IMR-90 (cell line): ENCODE data around the gene MBTPS1. TPM values are rescaled to one million over a fixed set of nuclear protein-coding genes. Genes with fewer than 3 reads are reported as not detected.

Experiments
- ATAC-seq: fragments of 200-7000 bp; cut with Tn5 transposase; 2 replicates; pipeline ENCODE4 v1.9.1; 2020; ENCODE audit warnings: low read depth, mild to moderate bottlenecking, moderate library complexity
- BruUV-seq: library from RNA; stranded (reverse); fragments of 400-500 nt; replicated peaks from 2 replicates; lab custom pipeline; 2021; lab: Mats Ljungman, UMichigan
- CTCF ChIA-PET: fragments of 300-600 bp; formaldehyde crosslinking; extraction: SDS; loops from one replicate; lab custom pipeline; 2021; ENCODE audit warnings: antibody characterized with exemption; lab: Yijun Ruan, JAX
- POLR2A ChIA-PET: fragments of 300-600 bp; sonication (Branson Sonifier 250); formaldehyde crosslinking; loops from one replicate; lab custom pipeline; 2022; ENCODE audit warnings: antibody characterized with exemption; ENCODE audit not compliant: unreplicated experiment; lab: Charles Lee
- DNase-seq: peaks from one replicate; pipeline ENCODE4 v3.0.0; 2013
- H2AFZ ChIP-seq: replicated peaks from 2 replicates; pipeline ENCODE3; 2013; ENCODE audit warnings: low read length, mild to moderate bottlenecking; ENCODE audit not compliant: poor library complexity
- H2AK5ac ChIP-seq: 2 replicates; pipeline ENCODE4 v1.6.1; 2013; ENCODE audit warnings: low read depth, low read length, inconsistent platforms
- H2AK9ac ChIP-seq: replicated peaks from 2 replicates; pipeline ENCODE3; 2013; ENCODE audit warnings: mild to moderate bottlenecking, low read depth, low read length, moderate library complexity; ENCODE audit not compliant: poor library complexity
- H2BK120ac ChIP-seq: 2 replicates; pipeline ENCODE4 v1.6.1; 2013; ENCODE audit warnings: low read depth, low read length, inconsistent platforms
- H2BK15ac ChIP-seq: 3 replicates; pipeline ENCODE4 v1.6.1; 2013; ENCODE audit warnings: low read depth, low read length, inconsistent platforms
- H2BK20ac ChIP-seq: 2 replicates; pipeline ENCODE4 v1.6.1; 2013; ENCODE audit warnings: low read depth, mild to moderate bottlenecking, inconsistent platforms, low read length, moderate library complexity
- H2BK5ac ChIP-seq: 2 replicates; pipeline ENCODE4 v1.6.1; 2013; ENCODE audit warnings: mild to moderate bottlenecking, low read depth, low read length, inconsistent platforms; ENCODE audit not compliant: poor library complexity, severe bottlenecking
- H3K14ac ChIP-seq: replicated peaks from 2 replicates; pipeline ENCODE4 v1.6.1; 2013; ENCODE audit warnings: low read depth, low read length, inconsistent platforms
- H3K18ac ChIP-seq: 2 replicates; pipeline ENCODE4 v1.6.1; 2013; ENCODE audit warnings: low read depth, low read length, control low read depth
- H3K23ac ChIP-seq: 2 replicates; pipeline ENCODE4 v1.6.1; 2013; ENCODE audit warnings: low read depth, low read length, inconsistent platforms
- H3K27ac ChIP-seq: 2 replicates; pipeline ENCODE4 v1.5.1; 2013; ENCODE audit warnings: mild to moderate bottlenecking, control low read depth, low read length; ENCODE audit not compliant: insufficient read depth
- H3K27me3 ChIP-seq: 2 replicates; pipeline ENCODE4 v1.6.1; 2013; ENCODE audit warnings: low read length; ENCODE audit not compliant: control insufficient read depth, insufficient read depth
- H3K36me3 ChIP-seq: 2 replicates; pipeline ENCODE4 v1.6.1; 2013; ENCODE audit warnings: low read length, mixed read lengths; ENCODE audit not compliant: control insufficient read depth, insufficient read depth
- H3K4ac ChIP-seq: 2 replicates; pipeline ENCODE4 v1.6.1; 2013; ENCODE audit warnings: low read depth, low read length, inconsistent platforms
- H3K4me1 ChIP-seq: 2 replicates; pipeline ENCODE4 v1.6.1; 2013; ENCODE audit warnings: low read length, mixed read lengths; ENCODE audit not compliant: control insufficient read depth, insufficient read depth
- H3K4me2 ChIP-seq: 2 replicates; pipeline ENCODE4 v1.6.1; 2013; ENCODE audit warnings: low read depth, mild to moderate bottlenecking, control low read depth, low read length, moderate library complexity
- H3K4me3 ChIP-seq: 2 replicates; pipeline ENCODE4 v1.5.1; 2013; ENCODE audit warnings: low read depth, mild to moderate bottlenecking, control low read depth, low read length, moderate library complexity; ENCODE audit not compliant: insufficient read depth
- H3K56ac ChIP-seq: 2 replicates; pipeline ENCODE4 v1.6.1; 2013; ENCODE audit warnings: low read length, inconsistent platforms; ENCODE audit not compliant: insufficient read depth; ENCODE audit errors: extremely low read depth
- H3K79me1 ChIP-seq, 2 experiments: 2 replicates each; pipeline ENCODE4 v1.6.1; 2013; ENCODE audit warnings: low read length in 2 of 2, inconsistent platforms in 1 of 2, low read depth in 1 of 2
- H3K9ac ChIP-seq: 2 replicates; pipeline ENCODE4 v1.6.1; 2013; ENCODE audit warnings: low read depth, low read length, control low read depth
- H3K9me1 ChIP-seq: 2 replicates; pipeline ENCODE4 v1.6.1; 2013; ENCODE audit warnings: low read length, inconsistent platforms; ENCODE audit not compliant: insufficient read depth
- H3K9me3 ChIP-seq: 2 replicates; pipeline ENCODE4 v1.6.1; 2013; ENCODE audit warnings: low read length; ENCODE audit not compliant: control insufficient read depth, insufficient read depth
- H4K20me1 ChIP-seq: 2 replicates; pipeline ENCODE4 v1.6.1; 2013; ENCODE audit warnings: low read length, inconsistent platforms; ENCODE audit not compliant: insufficient read depth
- H4K5ac ChIP-seq: 2 replicates; pipeline ENCODE4 v1.6.1; 2013; ENCODE audit warnings: mild to moderate bottlenecking, low read depth, low read length, control low read depth
- H4K8ac ChIP-seq, 2 experiments: 2 replicates each; pipeline ENCODE4 v1.6.1; 2013; ENCODE audit warnings: low read depth in 2 of 2, low read length in 2 of 2, control low read depth in 1 of 2, inconsistent platforms in 1 of 2
- H4K91ac ChIP-seq: 2 replicates; pipeline ENCODE4 v1.6.1; 2013; ENCODE audit warnings: low read depth, low read length, inconsistent platforms; ENCODE audit not compliant: insufficient read depth
- MAFK ChIP-seq: IDR thresholded peaks from 2 replicates; pipeline ENCODE4 v1.6.1; 2012; ENCODE audit warnings: low read depth, low read length, improper control_type of control experiment
- MAZ ChIP-seq: IDR thresholded peaks from 2 replicates; pipeline ENCODE4 v1.6.1; 2012; ENCODE audit warnings: low read depth, mild to moderate bottlenecking, low read length, improper control_type of control experiment, moderate library complexity, borderline replicate concordance
- NFE2L2 ChIP-seq: fragments of 150-350 bp; IDR thresholded peaks from 2 replicates; pipeline ENCODE4 v1.6.1; 2016; ENCODE audit warnings: low read depth, mild to moderate bottlenecking, low read length
- POLR2A ChIP-seq: IDR thresholded peaks from 2 replicates; pipeline ENCODE4 v1.6.1; 2012; ENCODE audit warnings: mild to moderate bottlenecking, low read depth, low read length
- RAD21 ChIP-seq: IDR thresholded peaks from 2 replicates; pipeline ENCODE4 v1.6.1; 2012; ENCODE audit warnings: low read length, improper control_type of control experiment
- RCOR1 ChIP-seq: IDR thresholded peaks from 2 replicates; pipeline ENCODE4 v1.6.1; 2012; ENCODE audit warnings: mild to moderate bottlenecking, low read length, improper control_type of control experiment; ENCODE audit not compliant: insufficient replicate concordance
- RFX5 ChIP-seq: IDR thresholded peaks from 2 replicates; pipeline ENCODE4 v1.8.0; 2012; ENCODE audit warnings: low read depth, mild to moderate bottlenecking, low read length, moderate library complexity
- SMC3 ChIP-seq: fragments of 150-350 bp; IDR thresholded peaks from 2 replicates; pipeline ENCODE4 v1.6.1; 2016; ENCODE audit warnings: low read depth, mild to moderate bottlenecking, antibody characterized with exemption, low read length, moderate library complexity
- WGBS, 2 experiments: methylation state at CpG; one replicate each; pipeline versions ENCODE4 v1.1.5 to v1.1.7; 2013; ENCODE audit warnings: missing lambda C conversion rate in 2 of 2; ENCODE audit not compliant: insufficient read length in 1 of 2; ENCODE audit errors: extremely low coverage in 2 of 2; 5-methylcytosine and 5-hydroxymethylcytosine counted together
- dilution Hi-C: fragments of 300-500 bp; cut with HindIII; formaldehyde crosslinking; loops from one replicate; pipeline ENCODE4 v1.14.3; 2018; ENCODE audit warnings: low sequenced_read_pairs; ENCODE audit not compliant: unreplicated experiment
- in situ Hi-C: fragments of 300-500 bp; cut with MboI; formaldehyde crosslinking; loops from 3 replicates; pipeline ENCODE4 v1.14.3; 2019; ENCODE audit warnings: low sequenced_read_pairs, inconsistent platforms, mixed read lengths
- intact Hi-C: fragments of 100-400 bp; cut with micrococcal nuclease; formaldehyde crosslinking; loops from 2 replicates; pipeline ENCODE4 v1.10.0; 2022
- polyA plus RNA-seq, 3 experiments: library from polyadenylated mRNA; depleted of rRNA; stranded (reverse); fragments of >200 nt; gene quantifications; 2 replicates each; pipeline ENCODE4 v1.2.3, GENCODE V29; 2012; ENCODE audit warnings: low replicate concordance in 1 of 3
- total RNA-seq: library from RNA; depleted of rRNA; stranded (reverse); fragments of >200 nt; gene quantifications from 2 replicates; pipeline ENCODE4 v1.2.3, GENCODE V29; 2012
- TF ChIP-seq, protein P1 (sequence below): conservative IDR thresholded peaks from 2 replicates; pipeline ENCODE4 v1.5.1; 2012; ENCODE audit warnings: mild to moderate bottlenecking, low read depth, low read length, improper control_type of control experiment

MBTPS1 gene
- total and polyA plus RNA-seq, 2 of the 4 experiments (the other 2 are of a cell fraction), result 59.0 to 70.4 TPM

DNA sequence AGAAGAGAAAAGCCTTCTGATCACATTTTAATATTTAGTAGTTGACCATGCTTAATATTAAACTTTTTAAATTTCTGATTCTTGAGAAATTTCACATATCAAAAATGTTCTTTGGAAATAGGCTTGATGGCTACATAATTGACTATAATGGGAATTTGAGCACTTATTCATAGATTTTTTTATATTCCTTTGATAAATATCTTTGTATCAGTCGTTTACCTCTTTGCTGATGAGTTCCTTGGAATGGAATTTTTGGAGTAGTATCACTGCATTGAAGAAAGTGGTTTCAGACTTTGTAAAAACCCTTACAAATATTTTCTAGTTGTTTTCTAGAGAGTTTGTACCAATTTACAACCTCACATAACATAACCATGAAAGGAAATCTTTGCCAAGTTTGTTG is 43.1 kb upstream of the MBTPS1 start:
- no CpG with 5 or more reads among the region's 1 CpG for WGBS, 2 experiments
- H2AFZ ChIP-seq, result no peak overlapping the region
- H2BK120ac ChIP-seq, result no peak overlapping the region
- no peak overlapping the region for H3K9ac ChIP-seq
- H3K4me2 ChIP-seq, result no peak overlapping the region
- intact Hi-C loops (no loop called here), dilution Hi-C loops (no loop called here), in situ Hi-C loops (no loop called here)
- no peaks in the 10 kb centered on the region for H3K9me1 ChIP-seq
- no peaks in the 10 kb centered on the region for H3K4me1 ChIP-seq
- no peak overlapping the region for H3K4ac ChIP-seq
- BruUV-seq, result no TSS peak
- CTCF ChIA-PET, result interaction anchor here (1.9 kb wide), 1 partner anchor 15 kb away, joined by 14 read pairs; no protein-coding TSS in a partner anchor
- H4K20me1 ChIP-seq, result no peaks in the 10 kb centered on the region
- no peak overlapping the region for H3K56ac ChIP-seq
- no peak overlapping the region for H2BK5ac ChIP-seq
- H2AK9ac ChIP-seq, result no peak overlapping the region
- DNase-seq (no peak), ATAC-seq (no peak)
- H3K23ac ChIP-seq, result no peak overlapping the region
- no peaks in the 10 kb centered on the region for H3K36me3 ChIP-seq
- no peak overlapping the region for H2BK15ac ChIP-seq
- H2AK5ac ChIP-seq, result no peak overlapping the region
- H3K14ac ChIP-seq, result no peak overlapping the region
- POLR2A ChIA-PET, result no interaction called here
- H2BK20ac ChIP-seq, result no peak overlapping the region
- no peak overlapping the region for H3K18ac ChIP-seq
- H3K4me3 ChIP-seq, result no peak overlapping the region
- peaks cover 2% of the 10 kb centered on the region; the same call in 1 of the 2 replicates for H3K9me3 ChIP-seq
- TF ChIP-seq NFE2L2 (no peak), RCOR1 (no peak), MAFK (no peak), POLR2A (no peak), MAZ (no peak), RFX5 (no peak), SMC3 (no peak), RAD21 (no peak)
- TF ChIP-seq, protein P1, sequence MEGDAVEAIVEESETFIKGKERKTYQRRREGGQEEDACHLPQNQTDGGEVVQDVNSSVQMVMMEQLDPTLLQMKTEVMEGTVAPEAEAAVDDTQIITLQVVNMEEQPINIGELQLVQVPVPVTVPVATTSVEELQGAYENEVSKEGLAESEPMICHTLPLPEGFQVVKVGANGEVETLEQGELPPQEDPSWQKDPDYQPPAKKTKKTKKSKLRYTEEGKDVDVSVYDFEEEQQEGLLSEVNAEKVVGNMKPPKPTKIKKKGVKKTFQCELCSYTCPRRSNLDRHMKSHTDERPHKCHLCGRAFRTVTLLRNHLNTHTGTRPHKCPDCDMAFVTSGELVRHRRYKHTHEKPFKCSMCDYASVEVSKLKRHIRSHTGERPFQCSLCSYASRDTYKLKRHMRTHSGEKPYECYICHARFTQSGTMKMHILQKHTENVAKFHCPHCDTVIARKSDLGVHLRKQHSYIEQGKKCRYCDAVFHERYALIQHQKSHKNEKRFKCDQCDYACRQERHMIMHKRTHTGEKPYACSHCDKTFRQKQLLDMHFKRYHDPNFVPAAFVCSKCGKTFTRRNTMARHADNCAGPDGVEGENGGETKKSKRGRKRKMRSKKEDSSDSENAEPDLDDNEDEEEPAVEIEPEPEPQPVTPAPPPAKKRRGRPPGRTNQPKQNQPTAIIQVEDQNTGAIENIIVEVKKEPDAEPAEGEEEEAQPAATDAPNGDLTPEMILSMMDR, result no peak
- H4K91ac ChIP-seq, result no peak overlapping the region
- no peak overlapping the region for H3K27ac ChIP-seq
- H4K5ac ChIP-seq, result no peak overlapping the region
- no peaks in the 10 kb centered on the region for H3K79me1 ChIP-seq
- H4K8ac ChIP-seq, result no peak overlapping the region
- peaks cover 42% of the 10 kb centered on the region for H3K27me3 ChIP-seq
